Activated naive CD8-positive, alpha-beta T cell (primary cell): ENCODE results near the gene ATF1.
"Not testable (repeated sequence)": the region's sequence is repeated elsewhere in the genome, so short reads cannot be mapped to it uniquely, and the experiment has no call there.

ENCODE experiments used
- H3K27ac Mint-ChIP-seq: one replicate; pipeline ENCODE4 v1.8.0; 2021; ENCODE audit warnings: mixed read lengths
- H3K27me3 Mint-ChIP-seq: one replicate; pipeline ENCODE4 v1.8.0; 2021; ENCODE audit warnings: mixed read lengths
- H3K36me3 Mint-ChIP-seq: one replicate; pipeline ENCODE4 v1.8.0; 2021; ENCODE audit warnings: mixed read lengths
- H3K4me1 Mint-ChIP-seq: one replicate; pipeline ENCODE4 v1.8.0; 2021; ENCODE audit warnings: low read depth, mixed read lengths
- H3K4me3 Mint-ChIP-seq: one replicate; pipeline ENCODE4 v1.8.0; 2021; ENCODE audit warnings: mild to moderate bottlenecking, mixed read lengths
- H3K9me3 Mint-ChIP-seq: one replicate; pipeline ENCODE4 v1.8.0; 2021; ENCODE audit warnings: low read depth, mixed read lengths

ATF1 gene

GRCh38 chr12:50848963-50849362, 85.1 kb downstream of the ATF1 start:
- H3K27ac Mint-ChIP-seq: no peak overlapping the region
- peaks cover 5% of the 10 kb centered on the region for H3K36me3 Mint-ChIP-seq
- peaks cover 1% of the 10 kb centered on the region for H3K27me3 Mint-ChIP-seq
- peaks cover 3% of the 10 kb centered on the region for H3K9me3 Mint-ChIP-seq
- no peak overlapping the region for H3K4me3 Mint-ChIP-seq
- H3K4me1 Mint-ChIP-seq: no peaks in the 10 kb centered on the region

- not testable (repeated sequence) for H3K9me3 Mint-ChIP-seq
These were observed 91.3 kb downstream of the ATF1 start for GRCh38 chr12:50855218-50855617.

GRCh38 chr12:50855679-50856078, 91.8 kb downstream of the ATF1 start:
- not testable (repeated sequence) for H3K27ac Mint-ChIP-seq, H3K4me3 Mint-ChIP-seq, H3K4me1 Mint-ChIP-seq, H3K9me3 Mint-ChIP-seq, H3K36me3 Mint-ChIP-seq, H3K27me3 Mint-ChIP-seq

More at GRCh38 chr12:50855218-50855617, 91.3 kb downstream of the ATF1 start:
- H3K36me3 Mint-ChIP-seq, H3K27me3 Mint-ChIP-seq, H3K4me3 Mint-ChIP-seq, H3K27ac Mint-ChIP-seq, H3K4me1 Mint-ChIP-seq: not testable (repeated sequence)

GRCh38 chr12:50859621-50860310, 95.9 kb downstream of the ATF1 start:
- no peak overlapping the region for H3K4me3 Mint-ChIP-seq
- no peaks in the 10 kb centered on the region for H3K36me3 Mint-ChIP-seq
- H3K9me3 Mint-ChIP-seq: no peaks in the 10 kb centered on the region
- no peaks in the 10 kb centered on the region for H3K4me1 Mint-ChIP-seq
- H3K27me3 Mint-ChIP-seq: no peaks in the 10 kb centered on the region
- H3K27ac Mint-ChIP-seq: no peak overlapping the region

- Mint-ChIP-seq H3K27me3 (no peaks in the 10 kb centered on the region), H3K4me1 (peaks cover 18% of the 10 kb centered on the region), H3K4me3 (no peak overlapping the region), H3K27ac (no peak overlapping the region), H3K9me3 (peaks cover 3% of the 10 kb centered on the region), H3K36me3 (peaks cover 7% of the 10 kb centered on the region)
These were observed 98.4 kb downstream of the ATF1 start for GRCh38 chr12:50862316-50862715.

- peaks cover 7% of the 10 kb centered on the region for H3K36me3 Mint-ChIP-seq
- H3K27me3 Mint-ChIP-seq: no peaks in the 10 kb centered on the region
- peaks cover 40% of the 10 kb centered on the region for H3K4me1 Mint-ChIP-seq
- H3K4me3 Mint-ChIP-seq: no peak overlapping the region
- H3K9me3 Mint-ChIP-seq: peaks cover 3% of the 10 kb centered on the region
- H3K27ac Mint-ChIP-seq: no peak overlapping the region
These were observed 101.4 kb downstream of the ATF1 start for GRCh38 chr12:50865266-50865665.

GRCh38 chr12:50868881-50869280, 105.0 kb downstream of the ATF1 start:
- not testable (repeated sequence) for H3K9me3 Mint-ChIP-seq, H3K36me3 Mint-ChIP-seq, H3K27me3 Mint-ChIP-seq
- peak overlapping the region; percentile 11 for H3K27ac Mint-ChIP-seq
- H3K4me1 Mint-ChIP-seq: peaks cover 40% of the 10 kb centered on the region
- peak overlapping the region; percentile 36 for H3K4me3 Mint-ChIP-seq
